Stomach (tissue), 4 donors: ENCODE data around the gene CCNQ.

Experiments
- POLR2A ChIP-seq, 4 donors: fragments of 450-650 bp; IDR thresholded peaks; one replicate each; pipeline ENCODE4 v1.6.1; 2016; ENCODE audit warnings: antibody characterized with exemption in 4 of 4, control low read depth in 2 of 4, mild to moderate bottlenecking in 1 of 4, moderate library complexity in 1 of 4
- POLR2AphosphoS5 ChIP-seq, 3 donors: sonication (generic); formaldehyde crosslinking; IDR thresholded peaks; one replicate each; pipeline ENCODE4 v1.6.1; 2016; ENCODE audit warnings: antibody characterized with exemption in 3 of 3
- TF ChIP-seq, protein P1 (sequence below), 7 experiments: fragments of 450-650 bp in 4 of 7; fragments of 200-600 bp in 3 of 7; sonication (generic) in 3 of 7; IDR thresholded peaks; one replicate each; pipeline ENCODE4 v1.5.1; 2016 to 2019; ENCODE audit warnings: antibody characterized with exemption in 7 of 7, control low read depth in 2 of 7, mild to moderate bottlenecking in 1 of 7

- TF ChIP-seq, protein P1, sequence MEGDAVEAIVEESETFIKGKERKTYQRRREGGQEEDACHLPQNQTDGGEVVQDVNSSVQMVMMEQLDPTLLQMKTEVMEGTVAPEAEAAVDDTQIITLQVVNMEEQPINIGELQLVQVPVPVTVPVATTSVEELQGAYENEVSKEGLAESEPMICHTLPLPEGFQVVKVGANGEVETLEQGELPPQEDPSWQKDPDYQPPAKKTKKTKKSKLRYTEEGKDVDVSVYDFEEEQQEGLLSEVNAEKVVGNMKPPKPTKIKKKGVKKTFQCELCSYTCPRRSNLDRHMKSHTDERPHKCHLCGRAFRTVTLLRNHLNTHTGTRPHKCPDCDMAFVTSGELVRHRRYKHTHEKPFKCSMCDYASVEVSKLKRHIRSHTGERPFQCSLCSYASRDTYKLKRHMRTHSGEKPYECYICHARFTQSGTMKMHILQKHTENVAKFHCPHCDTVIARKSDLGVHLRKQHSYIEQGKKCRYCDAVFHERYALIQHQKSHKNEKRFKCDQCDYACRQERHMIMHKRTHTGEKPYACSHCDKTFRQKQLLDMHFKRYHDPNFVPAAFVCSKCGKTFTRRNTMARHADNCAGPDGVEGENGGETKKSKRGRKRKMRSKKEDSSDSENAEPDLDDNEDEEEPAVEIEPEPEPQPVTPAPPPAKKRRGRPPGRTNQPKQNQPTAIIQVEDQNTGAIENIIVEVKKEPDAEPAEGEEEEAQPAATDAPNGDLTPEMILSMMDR (IDR thresholded peaks at IDR 0.05) = no peak
- TF ChIP-seq POLR2AphosphoS5 (IDR thresholded peaks at IDR 0.05) (no peak), POLR2A (IDR thresholded peaks at IDR 0.05) (no peak)
Measured at GRCh38 chrX:153557618-153558355, 41.2 kb downstream of the CCNQ start.
